ENCODE data around the gene HIRA.
"Not testable (repeated sequence)": the region's sequence is repeated elsewhere in the genome, so short reads cannot be mapped to it uniquely, and the experiment has no call there.

DNA sequence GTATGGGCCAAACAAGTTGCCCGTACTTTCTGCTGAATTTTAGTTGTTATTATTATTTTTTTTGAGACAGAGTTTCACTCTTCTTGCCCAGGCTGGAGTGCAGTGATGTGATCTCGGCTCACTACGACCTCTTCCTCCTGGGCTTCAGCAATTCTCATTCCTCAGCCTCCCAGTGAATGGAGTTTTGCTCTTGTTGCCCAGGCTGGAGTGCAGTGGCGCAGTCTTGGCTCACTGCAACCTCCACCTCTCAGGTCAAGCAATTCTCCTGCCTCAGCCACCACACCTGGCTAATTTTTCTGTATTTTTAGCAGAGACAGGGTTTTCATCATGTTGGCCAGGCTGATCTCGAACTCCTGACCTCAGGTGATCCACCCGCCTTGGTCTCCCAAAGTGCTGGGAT, 125.0 kb downstream of the HIRA start:
- not testable (repeated sequence) for TF ChIP-seq EZH2phosphoT487 (IDR thresholded peaks at IDR 0.05; ENCODE audit: insufficient read depth, low read depth); EZH2 (IDR thresholded peaks at IDR 0.05; ENCODE audit: insufficient read depth, poor library complexity, severe bottlenecking)
